Measurements from ENCODE around the gene VAV2. TPM values are rescaled to one million over a fixed set of nuclear protein-coding genes. Genes with fewer than 3 reads are reported as not detected.

VAV2 gene
- total RNA-seq, 1 donor from 2014 or later: 34.6 TPM

- intact Hi-C loops (cut with DNase I): no loop called here
- no peak for DNase-seq
- no peaks in the 10 kb centered on the region for H3K36me3 ChIP-seq
Observed at GRCh38 chr9:133889584-133890301, 102.4 kb downstream of the VAV2 start.

DNA sequence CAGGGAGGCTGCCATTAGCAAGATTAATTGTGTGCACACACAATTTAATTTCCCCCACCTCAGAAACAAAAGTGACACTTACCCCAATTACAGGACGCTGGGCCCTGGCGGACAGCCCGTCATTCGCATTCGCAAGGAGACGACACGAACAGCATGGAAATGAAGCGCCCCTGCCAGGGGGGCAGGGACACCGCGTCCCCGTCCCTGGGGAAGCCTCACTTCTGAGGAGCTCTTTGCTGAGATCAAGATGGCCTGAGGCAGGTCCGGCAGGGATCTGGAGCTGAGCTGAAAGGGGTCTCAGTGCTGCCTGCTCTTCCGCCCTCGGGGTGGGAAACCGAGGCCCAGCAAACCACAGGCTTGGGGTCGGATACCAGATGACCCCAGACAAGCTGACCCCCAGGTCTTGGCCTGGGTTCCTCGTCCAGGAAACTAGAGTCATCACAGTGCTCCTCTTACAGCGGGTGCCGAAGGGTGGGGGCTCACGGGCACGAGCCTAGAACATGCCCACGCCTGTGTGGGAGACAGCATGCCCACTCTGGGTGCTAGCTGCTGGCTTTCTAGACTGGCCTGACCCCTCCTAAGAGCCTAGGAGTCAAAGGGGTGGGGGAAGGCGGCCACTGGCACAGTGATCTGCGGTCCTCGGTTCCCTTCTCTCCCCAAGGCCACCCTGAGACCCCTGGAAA, 103.2 kb downstream of the VAV2 start:
- intact Hi-C loops (cut with DNase I): no loop called here

More at GRCh38 chr9:133889584-133890301, 102.4 kb downstream of the VAV2 start:
- no peak for TF ChIP-seq CTCF (IDR thresholded peaks at IDR 0.05)
- no peaks in the 10 kb centered on the region for H3K4me1 ChIP-seq
- no peaks in the 10 kb centered on the region for H3K27me3 ChIP-seq
- H3K9me3 ChIP-seq: no peaks in the 10 kb centered on the region
- ATAC-seq: no peak
- no peak overlapping the region for H3K27ac ChIP-seq
- H3K4me3 ChIP-seq: no peak overlapping the region

DNA sequence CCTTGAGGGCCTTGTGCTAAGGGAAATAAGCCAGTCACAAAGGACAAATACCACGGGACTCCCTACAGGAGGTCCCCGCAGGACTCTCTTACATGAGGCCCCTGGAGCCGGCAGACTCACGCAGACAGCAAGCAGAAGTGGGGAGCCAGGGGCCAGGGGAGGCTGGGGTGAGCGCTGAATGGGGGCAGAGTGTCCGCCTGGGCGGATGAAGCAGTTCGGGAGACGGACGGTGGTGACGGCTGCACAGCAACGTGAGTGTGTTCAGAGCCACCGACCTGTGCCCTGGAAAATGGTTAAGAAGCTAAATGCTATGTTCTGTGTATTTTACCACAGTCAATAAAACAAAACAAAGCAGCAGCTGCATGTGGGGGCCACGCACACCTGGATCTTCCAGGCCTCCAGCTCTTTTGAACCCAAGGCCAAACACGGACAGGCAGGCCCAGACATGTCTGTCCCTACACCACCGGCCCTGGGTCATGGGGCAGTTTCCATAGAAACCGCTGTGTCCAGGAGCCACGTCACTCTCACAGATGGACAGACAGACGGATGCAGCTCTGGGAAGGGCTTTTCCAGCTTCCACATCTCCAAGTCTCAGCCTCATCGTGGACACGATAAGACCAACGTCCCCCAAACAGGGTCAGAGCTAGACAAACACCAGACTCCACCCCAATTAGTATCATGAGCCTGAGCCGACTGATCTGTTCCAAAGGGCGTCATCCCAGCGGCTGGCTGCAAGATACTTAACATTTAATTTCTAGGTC, 103.9 kb downstream of the VAV2 start:
- H3K4me1 ChIP-seq: no peaks in the 10 kb centered on the region
- no peak for TF ChIP-seq CTCF (IDR thresholded peaks at IDR 0.05)
- no peak for ATAC-seq
- H3K27me3 ChIP-seq: no peaks in the 10 kb centered on the region
- H3K9me3 ChIP-seq: no peaks in the 10 kb centered on the region
- no peak overlapping the region for H3K4me3 ChIP-seq
- no peak overlapping the region for H3K27ac ChIP-seq
- intact Hi-C loops (cut with DNase I): no loop called here
- H3K36me3 ChIP-seq: no peaks in the 10 kb centered on the region
- no peak for DNase-seq

More for the DNA sequence above, 103.2 kb downstream of the VAV2 start:
- Histone ChIP-seq H3K27me3 (no peaks in the 10 kb centered on the region), H3K9me3 (no peaks in the 10 kb centered on the region), H3K4me1 (no peaks in the 10 kb centered on the region), H3K4me3 (no peak overlapping the region), H3K27ac (no peak overlapping the region), H3K36me3 (no peaks in the 10 kb centered on the region)
- ATAC-seq (no peak), DNase-seq (no peak)
- no peak for TF ChIP-seq CTCF (IDR thresholded peaks at IDR 0.05)

DNA sequence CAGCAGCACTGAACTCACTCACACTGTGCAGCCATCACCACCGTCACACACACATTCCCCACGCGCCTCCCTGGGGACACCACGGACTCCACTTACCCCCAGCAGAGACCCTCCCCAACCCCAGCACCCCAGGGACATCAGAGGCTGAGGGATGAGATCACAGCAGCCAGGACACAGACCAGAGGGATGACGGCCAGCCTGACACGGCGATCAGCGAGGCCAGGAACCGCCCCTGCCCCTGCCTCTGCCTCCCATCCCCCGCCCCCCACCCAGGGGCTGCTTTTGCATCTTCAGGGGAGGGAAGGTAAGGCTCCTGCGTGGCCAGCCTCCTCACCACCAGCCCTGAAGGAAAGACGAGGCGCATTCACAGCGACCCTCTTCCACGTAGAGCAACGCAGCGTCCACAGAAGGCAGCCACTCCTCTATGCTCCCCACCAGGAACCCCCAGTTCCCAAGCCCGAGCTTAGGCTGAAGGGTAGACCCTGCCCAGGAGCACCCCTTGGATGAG, 104.5 kb downstream of the VAV2 start:
- no peak for TF ChIP-seq CTCF (IDR thresholded peaks at IDR 0.05)
- DNase-seq (no peak), ATAC-seq (no peak)
- Histone ChIP-seq H3K27ac (no peak overlapping the region), H3K27me3 (no peaks in the 10 kb centered on the region), H3K4me3 (no peak overlapping the region), H3K9me3 (no peaks in the 10 kb centered on the region), H3K36me3 (no peaks in the 10 kb centered on the region), H3K4me1 (no peaks in the 10 kb centered on the region)
- intact Hi-C loops (cut with DNase I): no loop called here

- H3K36me3 ChIP-seq: no peaks in the 10 kb centered on the region
- H3K9me3 ChIP-seq: no peaks in the 10 kb centered on the region
- intact Hi-C loops (cut with DNase I): no loop called here
- no peak for DNase-seq
- H3K4me3 ChIP-seq: no peak overlapping the region
- H3K27ac ChIP-seq: no peak overlapping the region
- no peaks in the 10 kb centered on the region for H3K4me1 ChIP-seq
- no peak for TF ChIP-seq CTCF (IDR thresholded peaks at IDR 0.05)
- no peaks in the 10 kb centered on the region for H3K27me3 ChIP-seq
- no peak for ATAC-seq
Observed at GRCh38 chr9:133886563-133887501, 105.3 kb downstream of the VAV2 start.
